Measurements from ENCODE around the gene CLIP3. TPM values are rescaled to one million over a fixed set of nuclear protein-coding genes. Genes with fewer than 3 reads are reported as not detected.

The CLIP3 gene
- total RNA-seq, 3 donors from 2014 or later = 4.6 to 68.9 (median 8.1) TPM

- intact Hi-C loops (cut with DNase I, micrococcal nuclease) = no loop called here
- TF ChIP-seq CTCF (IDR thresholded peaks at IDR 0.05) = no peak
- no peak for DNase-seq
- ATAC-seq = no peak
- no peaks in the 10 kb centered on the region for H3K36me3 ChIP-seq (ENCODE audit: low read depth)
- H3K4me3 ChIP-seq = no peak overlapping the region
- H3K9me3 ChIP-seq = no peaks in the 10 kb centered on the region
- H3K4me1 ChIP-seq (ENCODE audit: low read depth) = peaks cover 4% of the 10 kb centered on the region
These were observed 26.7 kb upstream of the CLIP3 start for GRCh38 chr19:36059180-36059910.

GRCh38 chr19:36058481-36059179 is 26.0 kb upstream of the CLIP3 start:
- intact Hi-C loops (cut with DNase I, micrococcal nuclease) = no loop called here
- H3K4me1 ChIP-seq (ENCODE audit: low read depth) = peaks cover 4% of the 10 kb centered on the region
- no peaks in the 10 kb centered on the region for H3K9me3 ChIP-seq
- no peak for ATAC-seq
- no peak for TF ChIP-seq CTCF (IDR thresholded peaks at IDR 0.05)
- H3K36me3 ChIP-seq (ENCODE audit: low read depth) = no peaks in the 10 kb centered on the region
- H3K4me3 ChIP-seq = no peak overlapping the region
- DNase-seq = no peak

DNA sequence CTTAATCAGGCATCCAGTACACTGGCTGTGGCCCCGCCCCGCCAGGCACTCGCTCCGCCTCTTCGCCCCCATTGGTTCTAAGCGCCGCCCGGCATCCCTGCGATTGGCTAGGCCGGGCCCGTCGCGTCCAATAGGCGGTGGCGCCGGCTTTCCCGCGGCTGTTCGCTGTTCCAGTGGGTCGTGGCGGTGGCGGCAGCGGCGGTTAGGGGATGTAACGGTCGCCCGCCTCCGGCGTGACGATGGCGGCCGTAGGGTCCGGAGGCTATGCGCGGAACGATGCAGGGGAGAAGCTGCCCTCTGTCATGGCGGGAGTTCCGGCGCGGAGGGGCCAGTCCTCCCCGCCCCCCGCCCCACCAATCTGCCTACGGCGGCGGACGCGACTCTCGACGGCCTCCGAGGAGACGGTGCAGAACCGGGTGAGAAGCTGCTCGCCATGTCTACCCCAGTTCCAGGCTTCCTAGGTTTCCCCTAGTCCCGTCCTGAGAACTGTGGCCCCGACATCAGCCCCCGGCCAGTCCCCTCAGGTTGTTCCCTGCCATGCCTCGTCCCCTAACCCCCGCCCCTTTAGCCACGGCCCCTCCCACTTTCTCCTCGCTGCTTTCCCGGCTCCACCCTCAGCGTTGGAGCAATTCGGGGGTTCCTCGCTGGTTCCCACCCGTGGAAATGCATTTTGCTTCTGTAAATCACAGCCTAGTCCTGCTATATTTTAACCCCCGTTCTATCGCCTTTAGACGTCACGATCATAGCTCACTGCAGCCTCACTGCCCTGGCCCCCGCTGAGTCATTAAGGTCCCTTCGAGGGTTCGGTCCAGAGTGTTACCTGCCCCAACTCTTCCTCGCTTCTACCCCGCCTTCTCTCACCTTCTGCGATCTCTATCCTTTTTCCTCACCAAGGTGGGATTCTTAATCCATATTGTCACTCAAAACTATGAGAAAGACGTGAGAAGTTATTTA is 22.3 kb upstream of the CLIP3 start, which contains the start of gene WDR62:
TSS of gene WDR62 (plus strand) at position 165 of the 954 bp plus-strand sequence. CDS start at position 240, 75 bp downstream.
- H3K9me3 ChIP-seq = no peaks in the 10 kb centered on the region
- no peak for TF ChIP-seq CTCF (IDR thresholded peaks at IDR 0.05)
- peak within 1 kb of the TSS; percentile 17 for H3K4me3 ChIP-seq
- peak; percentile 95 to 96 (median 96) for DNase-seq
- H3K36me3 ChIP-seq (ENCODE audit: low read depth) = no peaks in the 10 kb centered on the region
- peaks cover 8% of the 10 kb centered on the region for H3K4me1 ChIP-seq (ENCODE audit: low read depth)
- ATAC-seq = peak; percentile 87
- intact Hi-C loops (cut with DNase I, micrococcal nuclease) = no loop called here

DNA sequence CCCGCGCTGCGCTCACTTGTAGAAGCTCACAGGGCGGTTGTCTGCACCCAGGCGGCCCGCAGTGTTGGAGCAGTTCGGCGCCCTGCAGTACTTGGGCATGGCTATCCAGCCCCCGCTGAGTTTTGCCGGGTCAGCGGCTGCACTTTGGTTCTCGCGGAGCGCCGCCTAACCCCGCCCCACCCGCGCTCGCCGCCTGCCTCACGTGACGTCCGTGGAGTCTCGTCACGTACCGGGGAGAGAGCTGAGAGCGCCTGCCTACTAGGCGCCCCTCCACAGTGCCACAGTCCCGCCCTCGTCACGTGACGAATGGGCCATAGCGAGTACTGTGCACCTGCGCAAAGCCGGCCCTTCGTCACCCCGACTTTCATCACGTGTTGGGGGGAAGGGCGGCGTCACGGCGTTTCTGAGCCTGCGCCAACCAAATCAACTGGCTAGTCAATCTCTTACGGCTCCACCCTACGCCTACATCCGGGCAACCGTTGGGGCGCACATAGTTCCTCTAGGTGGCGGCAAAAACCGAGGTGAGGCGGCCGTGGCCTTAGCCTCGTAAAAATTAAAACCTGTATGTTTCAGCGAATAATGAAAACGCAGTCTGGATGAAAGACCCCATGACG is 21.6 kb upstream of the CLIP3 start, which contains the start of gene THAP8:
TSS of gene THAP8 (minus strand) at position 167 of the 614 bp plus-strand sequence. CDS start at position 99, 68 bp downstream.
- Histone ChIP-seq H3K9me3 (no peaks in the 10 kb centered on the region), H3K4me1 (ENCODE audit: low read depth) (peaks cover 8% of the 10 kb centered on the region), H3K36me3 (ENCODE audit: low read depth) (no peaks in the 10 kb centered on the region), H3K4me3 (peak within 1 kb of the TSS; percentile 17)
- TF ChIP-seq CTCF (IDR thresholded peaks at IDR 0.05) = peak; percentile 60
- DNase-seq (peak; percentile 100), ATAC-seq (peak; percentile 92)
- intact Hi-C loops (cut with DNase I, micrococcal nuclease) = no loop called here

DNA sequence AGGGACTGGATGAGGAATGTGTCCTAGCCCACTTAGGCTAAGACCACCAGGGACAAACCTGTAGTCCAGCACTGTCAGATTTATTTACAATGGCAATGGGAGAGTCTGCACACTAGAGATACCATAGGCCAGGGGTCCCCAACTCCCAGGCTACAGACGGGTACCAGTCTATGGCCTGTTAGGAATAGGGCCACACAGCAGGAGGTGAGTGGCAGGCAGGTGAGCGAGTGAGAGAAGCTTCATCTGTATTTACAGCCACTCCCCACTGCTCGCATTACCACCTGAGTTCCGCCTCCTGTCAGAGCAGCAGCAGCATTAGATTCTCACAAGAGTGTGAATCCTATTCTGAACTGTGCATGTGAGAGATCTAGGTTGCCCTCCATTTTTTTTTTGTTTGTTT is 19.0 kb upstream of the CLIP3 start:
- intact Hi-C loops (cut with DNase I, micrococcal nuclease) = no loop called here
- H3K36me3 ChIP-seq (ENCODE audit: low read depth) = no peaks in the 10 kb centered on the region
- ATAC-seq = no peak
- no peak for TF ChIP-seq CTCF (IDR thresholded peaks at IDR 0.05)
- H3K4me1 ChIP-seq (ENCODE audit: low read depth) = peaks cover 8% of the 10 kb centered on the region
- H3K9me3 ChIP-seq = no peaks in the 10 kb centered on the region
- DNase-seq = no peak
- no peak overlapping the region for H3K4me3 ChIP-seq

Data from mucosa of descending colon (tissue), 3 donors.